Ishikawa (cell line): Measurements from ENCODE around the gene TFAP2C.

ENCODE experiments used
- CREB1 ChIP-seq: IDR thresholded peaks from 2 replicates; pipeline ENCODE4 v1.6.1; 2012; ENCODE audit warnings: low read depth
- EGR1 ChIP-seq: IDR thresholded peaks from 2 replicates; pipeline ENCODE4 v1.6.1; 2012
- EP300 ChIP-seq: IDR thresholded peaks from 2 replicates; pipeline ENCODE4 v1.6.1; 2012; ENCODE audit warnings: borderline replicate concordance
- MAX ChIP-seq: IDR thresholded peaks from 2 replicates; pipeline ENCODE4 v1.6.1; 2012
- NFIC ChIP-seq: IDR thresholded peaks from 2 replicates; pipeline ENCODE4 v1.6.1; 2012
- RAD21 ChIP-seq: IDR thresholded peaks from 2 replicates; pipeline ENCODE4 v1.6.1; 2012; ENCODE audit warnings: low read depth
- REST ChIP-seq: IDR thresholded peaks from 2 replicates; pipeline ENCODE4 v1.6.1; 2012; ENCODE audit warnings: low read depth, mild to moderate bottlenecking
- TAF1 ChIP-seq: IDR thresholded peaks from 2 replicates; pipeline ENCODE4 v1.6.1; 2012; ENCODE audit warnings: low read depth, mild to moderate bottlenecking
- TCF12 ChIP-seq: IDR thresholded peaks from 2 replicates; pipeline ENCODE4 v1.6.1; 2012; ENCODE audit warnings: low read depth
- TEAD4 ChIP-seq: IDR thresholded peaks from 2 replicates; pipeline ENCODE4 v1.6.1; 2012
- USF1 ChIP-seq: IDR thresholded peaks from 2 replicates; pipeline ENCODE4 v1.6.1; 2012
- ZBTB7A ChIP-seq: IDR thresholded peaks from 2 replicates; pipeline ENCODE4 v1.6.1; 2012; ENCODE audit warnings: low read depth

- TF ChIP-seq MAX (no peak), TAF1 (no peak), TEAD4 (no peak), NFIC (no peak), CREB1 (no peak), EP300 (no peak), USF1 (no peak), TCF12 (no peak), ZBTB7A (no peak), RAD21 (no peak), REST (no peak), EGR1 (no peak)
These were observed 27.5 kb downstream of the TFAP2C start for GRCh38 chr20:56656632-56657031.
